G401 (cell line): Measurements from ENCODE around the gene GSG1L. TPM values are rescaled to one million over a fixed set of nuclear protein-coding genes. Genes with fewer than 3 reads are reported as not detected.
"Not testable (repeated sequence)": the region's sequence is repeated elsewhere in the genome, so short reads cannot be mapped to it uniquely, and the experiment has no call there.

Source experiments
- DNase-seq: peaks from one replicate; pipeline ENCODE4 v3.0.0-alpha.2; 2015; ENCODE audit warnings: low spot score
- in situ Hi-C: cut with HindIII; loops from 2 replicates; pipeline ENCODE4 v1.10.0; 2016; ENCODE audit warnings: low sequenced_read_pairs, mixed read lengths
- total RNA-seq: library from RNA; depleted of rRNA; stranded (reverse); fragments of >200 nt; shearing (Covaris generic); gene quantifications from 2 replicates; pipeline ENCODE4 v1.2.3, GENCODE V29; 2014

The GSG1L gene
- total RNA-seq, 1 experiment from 2014 or later: not detected

DNA sequence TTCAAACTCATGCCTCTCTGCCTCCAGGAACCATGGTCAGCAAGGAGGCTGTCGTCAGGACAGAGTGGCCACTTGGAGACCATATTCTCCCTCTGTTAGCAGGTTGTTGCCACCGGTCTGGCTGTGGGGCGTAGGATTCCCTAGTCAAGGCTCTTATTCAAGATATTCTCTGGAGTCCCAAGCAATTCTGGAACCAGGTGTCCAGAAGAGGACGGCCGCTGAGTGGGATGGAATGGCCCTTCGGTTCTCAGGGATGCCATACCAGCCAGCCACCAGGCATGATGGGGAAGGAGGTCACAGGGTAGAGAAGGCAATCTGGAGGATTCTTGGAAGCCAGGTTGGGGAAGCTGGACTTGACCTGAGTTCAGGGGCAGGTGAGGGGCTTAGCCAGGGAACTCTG lies 173.5 kb downstream of the GSG1L start:
- no peak for DNase-seq
- in situ Hi-C loops: no loop called here

DNA sequence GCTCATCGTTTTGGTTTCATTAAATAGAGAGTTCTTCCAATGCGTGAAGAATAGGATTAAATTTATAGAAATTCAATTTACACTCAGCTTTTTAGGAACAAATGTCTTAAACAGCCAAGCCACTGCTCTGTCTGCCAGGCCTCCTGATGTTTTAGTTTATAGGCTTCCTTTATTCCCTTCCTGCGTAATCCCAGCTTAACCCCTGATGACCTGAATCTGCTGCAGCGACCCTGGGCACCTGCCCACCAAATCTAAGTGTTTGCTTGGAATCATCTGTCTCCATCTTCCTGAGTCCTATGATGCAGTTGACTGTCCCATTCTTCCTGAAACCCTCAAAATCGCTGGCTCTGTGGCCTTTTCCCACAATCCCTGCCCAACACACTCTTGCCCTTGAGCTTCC lies 179.9 kb downstream of the GSG1L start:
- in situ Hi-C loops: no loop called here
- no peak for DNase-seq

GRCh38 chr16:27880287-27880686 lies 183.2 kb downstream of the GSG1L start:
- in situ Hi-C loops: no loop called here
- no peak for DNase-seq

GRCh38 chr16:27879601-27880247 lies 183.8 kb downstream of the GSG1L start:
- DNase-seq: no peak
- in situ Hi-C loops: no loop called here

- in situ Hi-C loops, DNase-seq: not testable (repeated sequence)
These were observed 190.9 kb downstream of the GSG1L start for GRCh38 chr16:27872627-27873026.

DNA sequence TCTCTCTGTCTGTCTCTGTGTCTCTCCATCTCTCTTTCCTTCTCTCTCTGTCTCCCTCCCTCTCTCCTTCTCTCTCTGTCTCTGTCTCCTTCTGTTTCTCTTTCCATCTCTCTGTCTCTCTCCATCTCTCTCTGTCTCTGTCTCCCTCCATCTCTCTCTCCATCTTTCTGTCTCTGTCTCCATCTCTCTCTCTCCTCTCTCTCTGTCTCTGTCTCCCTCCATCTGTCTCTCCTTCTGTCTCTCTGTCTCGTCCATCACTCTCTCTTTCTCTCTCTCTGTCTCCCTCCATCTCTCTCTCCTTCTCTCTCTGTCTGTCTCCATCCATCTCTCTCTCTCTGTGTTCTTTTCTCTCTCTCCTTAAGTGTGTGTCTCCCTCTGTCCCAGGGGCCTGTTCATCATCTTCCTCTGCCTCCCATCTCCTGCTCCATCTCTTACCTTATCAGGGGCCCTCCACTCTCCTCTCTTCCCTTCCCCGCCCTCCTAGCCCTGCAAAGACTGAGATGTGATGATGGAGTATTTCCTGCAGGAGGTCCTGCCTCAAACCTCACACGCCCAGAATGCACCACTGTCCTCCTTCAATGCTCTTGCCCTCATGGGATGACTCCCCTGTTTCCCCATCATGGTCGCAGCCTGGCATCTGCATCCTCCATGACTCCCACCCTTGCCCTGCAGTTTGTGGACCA lies 193.3 kb downstream of the GSG1L start:
- DNase-seq: no peak
- in situ Hi-C loops: no loop called here

DNA sequence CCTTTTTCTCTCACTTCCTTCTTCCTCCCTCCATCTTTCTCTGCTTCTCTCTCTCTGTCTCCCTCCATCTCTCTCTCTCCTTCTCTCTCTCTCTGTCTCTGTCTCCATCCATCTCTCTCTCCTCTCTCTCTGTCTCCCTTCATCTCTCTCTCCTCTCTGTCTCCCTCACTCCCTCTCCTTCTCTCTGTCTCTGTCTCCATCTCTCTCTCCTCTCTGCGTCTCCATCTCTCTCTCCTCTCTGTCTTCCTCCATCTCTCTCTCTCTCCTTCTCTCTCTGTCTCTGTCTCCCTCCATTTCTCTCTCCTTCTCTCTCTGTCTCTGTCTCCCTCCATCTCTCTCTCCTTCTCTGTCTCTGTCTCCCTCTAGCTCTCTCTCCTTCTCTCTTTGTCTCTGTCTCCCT lies 194.1 kb downstream of the GSG1L start:
- in situ Hi-C loops: no loop called here
- DNase-seq: no peak

DNA sequence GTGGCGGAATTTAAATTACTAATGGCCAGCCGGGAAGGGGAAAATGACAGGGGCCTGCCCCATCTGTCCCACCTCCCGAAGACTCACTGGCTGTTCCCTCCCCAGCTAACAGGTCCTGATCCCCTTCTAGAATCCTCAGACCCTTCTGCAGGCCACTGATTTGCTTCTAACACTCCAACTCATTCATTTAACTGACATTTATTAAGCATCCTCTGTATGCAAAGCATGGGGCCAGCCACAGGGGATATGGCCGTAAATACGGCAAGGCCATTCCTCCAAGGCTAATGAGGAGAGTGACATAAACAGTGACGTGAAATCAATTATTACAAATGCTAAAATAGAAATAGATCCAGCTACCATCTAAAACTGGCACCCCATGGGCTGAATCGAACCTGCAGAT lies 195.3 kb downstream of the GSG1L start:
- in situ Hi-C loops: no loop called here
- no peak for DNase-seq

GRCh38 chr16:27867122-27868110 lies 196.1 kb downstream of the GSG1L start:
- in situ Hi-C loops: no loop called here
- DNase-seq: peak; percentile 27

DNA sequence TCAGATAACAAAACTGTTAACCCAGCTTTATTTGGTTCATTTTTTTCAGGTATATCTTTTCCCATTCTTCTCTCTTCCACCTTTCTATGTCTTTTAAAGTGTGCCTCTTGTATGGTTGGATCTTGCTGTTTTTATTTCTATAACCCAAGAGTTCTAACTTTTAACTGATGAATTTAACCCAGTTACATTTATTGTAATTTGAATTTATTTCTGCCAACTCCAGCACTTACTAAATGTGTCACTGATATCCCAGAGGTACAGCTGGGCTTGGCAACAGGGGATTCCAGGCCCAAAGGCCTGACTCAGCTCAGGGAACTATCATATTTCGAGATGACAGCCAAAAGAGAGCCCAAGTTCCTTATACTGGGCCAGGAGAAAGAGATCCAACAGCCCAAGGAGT lies 200.1 kb downstream of the GSG1L start:
- in situ Hi-C loops: no loop called here
- no peak for DNase-seq

GRCh38 chr16:27862953-27863352 lies 200.6 kb downstream of the GSG1L start:
- DNase-seq: no peak
- in situ Hi-C loops: no loop called here

- in situ Hi-C loops: no loop called here
- DNase-seq: no peak
These were observed 203.4 kb downstream of the GSG1L start for GRCh38 chr16:27860091-27860490.

- in situ Hi-C loops: no loop called here
- no peak for DNase-seq
These were observed 204.5 kb downstream of the GSG1L start for GRCh38 chr16:27859020-27859419.

- DNase-seq: no peak
- in situ Hi-C loops: no loop called here
These were observed 209.9 kb downstream of the GSG1L start for GRCh38 chr16:27853651-27854050.

- in situ Hi-C loops: no loop called here
- no peak for DNase-seq
These were observed 210.4 kb downstream of the GSG1L start for GRCh38 chr16:27853101-27853500.

DNA sequence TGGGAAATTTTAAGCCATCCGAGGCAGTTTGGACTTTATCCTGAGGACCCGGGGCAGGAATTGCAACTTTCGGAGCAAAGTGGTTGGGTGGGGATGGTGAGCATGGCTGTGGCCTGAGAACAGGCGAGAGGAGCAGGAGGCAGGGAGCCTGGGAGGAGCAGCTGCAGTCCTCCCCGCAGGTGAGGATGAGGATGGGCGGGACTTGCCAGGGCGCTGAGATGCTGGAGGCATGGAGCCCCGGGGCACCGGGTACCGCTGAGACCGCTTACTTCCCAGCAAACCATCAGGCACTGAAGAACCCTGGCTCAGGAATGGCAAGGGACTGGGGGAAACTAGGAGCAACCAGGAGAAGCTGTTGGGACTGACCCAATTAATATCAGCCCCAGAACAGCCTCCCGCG lies 210.8 kb downstream of the GSG1L start:
- DNase-seq: no peak
- in situ Hi-C loops: no loop called here

- in situ Hi-C loops: no loop called here
- DNase-seq: no peak
These were observed 211.4 kb downstream of the GSG1L start for GRCh38 chr16:27852116-27852515.

DNA sequence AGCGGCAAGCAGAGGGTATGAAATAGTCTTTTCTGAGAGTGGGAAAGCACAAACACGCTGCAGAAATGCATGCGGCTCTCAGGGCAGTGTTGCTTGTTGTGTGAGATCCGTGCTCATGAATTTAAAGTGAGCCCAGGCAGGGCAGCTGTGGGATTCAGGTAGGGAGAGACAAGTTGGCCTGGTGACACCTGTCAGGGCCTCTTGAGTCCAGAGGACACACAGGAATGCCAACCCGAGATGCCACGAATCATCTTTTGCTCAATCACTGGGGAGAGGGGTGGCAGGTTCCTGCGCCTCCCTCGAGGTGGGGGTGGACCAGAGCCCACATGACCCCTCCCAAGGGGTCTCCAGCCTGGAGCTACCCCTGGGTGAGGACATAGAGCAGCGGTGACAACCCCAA lies 211.9 kb downstream of the GSG1L start:
- in situ Hi-C loops: no loop called here
- DNase-seq: no peak

DNA sequence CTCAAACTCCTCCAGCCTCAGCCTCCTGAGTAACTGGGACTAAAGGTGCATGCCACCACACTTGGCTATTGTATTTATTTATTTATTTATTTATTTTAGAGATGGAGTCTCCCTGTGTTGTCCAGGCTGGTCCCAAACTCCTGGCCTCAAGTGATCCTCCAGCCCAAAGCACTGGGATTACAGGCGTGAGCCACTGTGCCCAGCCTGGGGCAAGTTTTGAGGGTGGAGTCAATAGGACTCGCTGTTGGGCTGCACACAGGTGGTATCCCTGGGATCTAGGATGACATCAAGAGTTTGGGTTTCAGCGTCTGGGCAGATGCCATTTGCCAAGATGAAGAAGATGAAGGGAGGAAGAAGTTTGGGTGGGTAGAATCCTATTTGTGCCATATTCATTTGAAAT lies 213.9 kb downstream of the GSG1L start:
- in situ Hi-C loops: no loop called here
- DNase-seq: no peak

DNA sequence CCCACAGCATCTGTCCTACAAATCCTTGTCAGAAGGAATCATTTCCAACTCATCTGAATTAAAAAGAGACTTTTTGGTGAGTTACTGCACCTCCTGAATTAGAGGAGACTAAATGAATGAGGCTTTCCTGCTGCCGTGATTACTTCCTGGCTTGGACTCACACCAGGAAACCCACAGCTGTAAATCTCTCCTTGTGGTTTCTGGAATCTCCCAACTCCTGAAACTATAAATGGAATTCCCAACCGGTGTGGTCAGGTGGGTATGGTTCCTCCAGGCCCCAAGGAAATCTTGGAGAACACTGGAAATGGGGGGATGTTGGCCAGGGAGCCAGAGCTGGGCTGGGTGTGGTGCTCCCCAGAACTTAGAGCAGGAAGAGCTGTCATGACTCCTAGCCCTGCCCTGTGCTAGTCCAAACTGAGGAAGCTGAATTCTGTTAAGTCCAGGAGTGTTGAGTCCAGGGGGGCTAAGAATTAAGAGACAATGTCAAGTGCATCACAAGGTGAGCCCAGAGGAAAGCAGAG lies 216.4 kb downstream of the GSG1L start:
- no peak for DNase-seq
- in situ Hi-C loops: no loop called here
